Nucleus accumbens (tissue), 56 donors: Measurements from ENCODE around the gene HDDC2.

Experiments used
- DNase-seq, 56 donors: peaks; one replicate each; lab custom pipeline; 2025; lab: John Stamatoyannopoulos, UW

The HDDC2 gene

GRCh38 chr6:125273251-125273650 is 28.5 kb downstream of the HDDC2 start:
- no peak for DNase-seq

DNA sequence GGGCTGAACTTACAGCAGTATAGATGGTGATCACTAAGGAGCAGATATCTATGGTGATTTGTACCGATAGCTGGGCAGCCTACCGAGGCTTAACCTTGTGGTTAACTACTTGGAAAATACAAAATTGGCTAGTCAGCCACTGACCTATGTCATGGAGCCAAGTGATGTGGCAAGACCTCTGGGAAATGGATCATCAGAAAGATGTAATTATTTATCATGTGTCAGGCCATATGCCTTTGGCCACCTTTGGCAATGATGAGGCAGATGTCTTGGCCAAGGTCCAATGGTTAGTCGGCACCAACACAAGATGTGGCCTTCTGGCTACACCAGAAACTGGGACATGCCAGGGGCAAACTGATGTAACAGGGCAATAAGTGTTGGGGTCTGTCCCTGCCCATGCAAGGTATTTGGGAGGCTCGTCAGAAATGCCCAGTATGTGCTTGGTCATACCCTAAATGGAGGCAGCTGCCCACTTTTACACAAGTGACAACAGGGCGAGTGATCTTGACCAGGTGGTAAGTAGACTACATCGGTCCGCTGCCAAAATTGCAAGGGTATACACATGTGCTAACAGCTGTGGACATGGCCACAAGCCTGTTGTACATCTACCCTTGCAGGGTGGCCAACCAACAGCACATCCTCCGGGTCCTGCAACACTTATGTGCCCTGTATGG is 30.1 kb downstream of the HDDC2 start:
- DNase-seq: no peak

DNA sequence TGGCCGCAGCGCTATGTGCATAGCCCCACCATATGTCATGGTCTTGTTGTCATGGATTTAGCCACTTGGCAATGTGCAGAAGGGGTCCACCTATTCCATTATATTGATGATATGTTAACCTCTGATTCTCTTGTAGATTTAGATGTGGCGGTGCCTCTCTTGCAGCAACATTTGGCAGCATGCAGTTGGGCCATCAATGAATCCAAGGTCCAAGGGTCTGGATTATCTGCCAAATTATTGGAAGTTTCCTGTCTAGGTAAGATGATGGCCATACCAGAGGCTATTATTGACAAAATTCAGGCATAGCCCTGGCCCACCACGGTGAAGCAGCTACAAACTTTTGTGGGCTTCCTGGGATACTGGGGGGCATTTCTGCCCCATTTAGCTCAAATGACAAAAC is 31.4 kb downstream of the HDDC2 start:
- DNase-seq: no peak

- DNase-seq: no peak
Measured at GRCh38 chr6:125269328-125269985, 32.3 kb downstream of the HDDC2 start.

DNA sequence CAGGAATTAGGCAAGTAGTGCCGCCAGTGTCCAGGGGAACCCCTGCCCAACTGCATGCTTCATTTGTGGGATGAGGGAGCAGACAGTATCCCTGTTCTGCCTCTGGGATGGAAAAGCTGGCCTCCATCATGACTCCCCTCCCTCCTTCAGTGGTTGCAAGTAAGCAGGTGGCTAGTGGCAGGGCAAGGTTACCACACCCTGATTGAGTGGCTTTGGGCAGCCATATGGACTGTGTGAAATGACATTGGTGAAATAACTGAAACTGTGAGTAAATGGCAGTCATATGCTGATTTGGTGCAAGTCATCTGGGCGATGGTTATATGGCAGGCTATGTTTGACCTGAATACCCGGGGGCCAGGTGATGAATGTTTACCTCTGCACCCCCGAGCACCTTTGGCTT is 33.0 kb downstream of the HDDC2 start:
- no peak for DNase-seq

- no peak for DNase-seq
Measured at GRCh38 chr6:125267806-125268523, 33.8 kb downstream of the HDDC2 start.

DNA sequence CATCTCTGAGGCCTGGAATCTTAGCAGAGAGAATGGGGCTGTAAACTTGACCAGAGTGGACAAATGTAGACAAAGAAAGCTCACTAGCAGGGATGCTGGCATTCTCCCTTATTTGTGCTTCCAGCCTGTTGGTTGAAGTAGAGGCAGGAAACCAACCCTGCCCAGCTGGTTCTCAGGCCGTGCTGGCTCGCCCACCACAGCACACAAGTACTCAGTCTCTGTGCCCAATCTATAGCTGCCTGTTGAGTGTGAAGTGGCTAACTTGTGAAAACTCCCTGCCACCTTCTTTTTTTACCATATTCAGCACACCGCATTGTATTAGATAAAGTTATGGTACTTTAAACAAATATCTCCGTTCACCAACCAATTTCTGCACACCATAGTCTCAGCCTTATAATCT is 37.3 kb downstream of the HDDC2 start:
- DNase-seq: no peak

DNA sequence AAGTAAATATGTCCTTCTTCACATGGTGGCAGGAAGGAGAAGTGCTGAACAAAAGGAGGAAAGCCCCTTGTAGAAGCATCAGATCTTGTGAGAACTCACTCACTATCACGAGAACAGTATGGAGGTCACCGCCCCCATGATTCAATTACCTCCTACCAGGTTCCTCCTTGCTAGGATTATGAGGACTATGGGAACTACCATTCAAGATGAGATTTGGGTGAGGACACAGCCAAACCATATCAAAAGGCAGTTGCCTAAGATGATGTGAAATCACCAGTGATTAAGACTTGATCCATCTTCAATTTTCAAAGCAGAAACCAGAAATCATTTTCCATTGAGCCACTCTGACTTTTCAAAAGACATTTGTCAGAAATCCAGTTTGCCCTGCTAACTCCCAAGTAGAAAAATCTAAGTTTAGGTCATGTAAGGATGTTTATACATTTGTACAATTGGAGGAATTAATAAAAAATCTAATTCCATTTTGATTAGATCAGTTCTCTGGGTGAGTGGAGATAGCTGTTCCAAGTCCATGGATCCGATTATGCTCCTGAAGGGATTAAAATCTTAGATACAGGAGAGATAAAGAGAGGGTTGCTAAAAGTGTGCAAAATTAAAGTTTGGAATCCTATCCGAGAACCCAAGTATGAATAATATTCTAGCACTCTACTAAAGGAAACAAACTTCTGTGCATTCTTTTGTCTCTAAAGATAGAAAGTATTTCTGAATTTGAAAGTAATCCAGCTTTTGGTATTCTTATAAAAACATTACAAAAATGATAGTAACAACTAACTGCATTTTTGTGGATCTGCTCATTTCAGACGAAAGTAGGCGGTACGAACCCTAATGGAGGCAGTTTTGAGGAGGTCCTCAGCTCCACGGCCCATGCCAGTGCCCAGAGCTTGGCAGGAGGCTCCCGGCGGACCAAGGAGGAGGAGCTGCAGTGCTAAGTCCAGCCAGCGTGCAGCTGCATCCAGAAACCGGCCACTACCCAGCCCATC is 39.5 kb downstream of the HDDC2 start:
- no peak for DNase-seq

- DNase-seq: no peak
Measured at GRCh38 chr6:125259354-125259736, 42.4 kb downstream of the HDDC2 start.

DNA sequence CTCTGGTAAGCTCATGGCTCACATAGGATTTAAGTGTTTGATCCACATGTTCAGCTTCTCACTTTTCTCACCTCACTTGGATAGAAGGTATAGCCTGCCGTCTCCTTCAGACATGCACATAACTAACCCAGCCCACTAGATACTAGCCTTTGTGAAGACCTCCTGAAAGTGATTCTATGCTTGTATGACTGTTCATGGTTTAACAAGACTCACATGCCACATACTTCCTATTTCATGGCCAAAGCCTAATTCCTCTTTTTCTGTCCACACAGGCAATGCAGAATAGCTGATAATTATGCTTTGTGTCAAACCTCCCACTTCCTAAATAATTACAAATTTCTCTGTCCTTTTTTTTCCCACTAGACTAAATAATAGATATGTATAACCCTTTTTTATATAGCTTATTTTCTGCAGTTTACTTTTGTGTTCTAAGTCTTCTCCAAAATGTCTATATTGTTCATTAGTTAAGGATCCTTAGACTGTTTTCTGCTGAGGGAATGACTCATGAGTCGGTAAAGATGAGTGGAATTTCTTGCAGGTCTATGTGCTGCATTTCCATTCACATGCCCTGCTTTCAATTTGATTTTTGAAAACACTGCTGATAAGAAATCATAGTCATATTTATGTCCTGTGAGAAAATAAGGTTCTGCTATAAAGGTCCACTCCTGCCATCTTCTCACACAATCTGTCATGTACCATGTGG is 43.0 kb downstream of the HDDC2 start:
- DNase-seq: no peak

GRCh38 chr6:125257351-125257750 is 44.4 kb downstream of the HDDC2 start:
- DNase-seq: no peak

DNA sequence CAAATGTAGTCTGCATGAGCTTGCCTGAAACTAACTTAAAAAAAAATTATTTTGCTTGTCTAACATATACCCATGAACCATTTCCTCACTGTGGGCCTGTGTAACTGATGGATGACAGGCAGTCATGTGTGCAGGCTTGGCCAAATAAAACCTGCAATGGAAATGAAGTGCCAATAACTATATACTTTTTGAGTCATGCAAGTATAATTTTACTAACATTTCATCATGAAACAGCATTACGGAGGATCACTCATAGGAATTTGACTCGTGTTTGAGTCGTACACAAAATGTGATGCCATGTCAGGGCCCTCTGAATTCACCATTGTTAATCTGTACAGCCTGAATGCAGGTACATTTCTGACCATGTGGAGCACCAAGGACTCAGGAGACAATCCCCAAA is 46.6 kb downstream of the HDDC2 start:
- DNase-seq: no peak

- no peak for DNase-seq
Measured at GRCh38 chr6:125254321-125254720, 47.4 kb downstream of the HDDC2 start.

DNA sequence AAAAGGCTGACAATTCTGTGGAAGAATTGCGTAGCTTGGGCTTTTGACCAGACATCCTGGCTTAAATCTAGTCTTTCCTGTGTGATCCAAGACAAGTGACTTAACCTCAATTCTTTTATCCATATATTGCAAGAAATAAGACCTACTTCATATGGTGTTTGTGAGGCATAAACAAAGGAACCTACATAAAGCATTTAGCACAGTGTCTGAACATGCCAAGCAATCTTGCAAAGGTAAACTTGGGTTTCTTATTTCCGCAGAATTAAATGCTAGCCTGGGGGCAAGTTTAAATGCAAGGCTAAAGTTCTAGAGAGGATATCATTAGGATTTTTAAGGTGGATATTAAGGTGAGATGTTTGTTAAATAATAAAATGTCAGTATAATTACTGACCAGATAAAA is 47.9 kb downstream of the HDDC2 start:
- DNase-seq: no peak

DNA sequence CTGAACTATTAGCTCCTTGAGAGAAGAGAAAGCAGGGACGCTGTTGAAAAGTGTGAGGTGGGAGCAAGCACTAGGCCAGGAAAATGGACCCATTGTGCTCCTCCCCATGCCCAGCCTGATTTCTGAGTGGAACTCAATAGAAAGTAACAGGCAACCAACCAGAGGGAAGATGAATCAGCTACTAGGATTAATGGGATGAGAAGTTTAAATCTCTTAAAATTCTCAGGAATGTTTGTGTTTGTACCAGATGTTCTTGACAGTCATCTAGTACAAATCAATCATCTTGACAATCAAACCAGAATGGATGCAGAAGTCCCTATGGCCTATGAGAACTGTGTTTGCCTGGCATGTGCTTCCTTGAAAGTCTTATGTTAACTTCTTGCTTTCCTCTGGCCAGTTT is 48.9 kb downstream of the HDDC2 start:
- no peak for DNase-seq

GRCh38 chr6:125251516-125252220 is 50.1 kb downstream of the HDDC2 start:
- DNase-seq: no peak

- no peak for DNase-seq
Measured at GRCh38 chr6:125250511-125250910, 51.3 kb downstream of the HDDC2 start.

- DNase-seq: no peak
Measured at GRCh38 chr6:125248136-125248535, 53.6 kb downstream of the HDDC2 start.

- no peak for DNase-seq
Measured at GRCh38 chr6:125246566-125246965, 55.2 kb downstream of the HDDC2 start.
